Fibroblast of gingiva (primary cell): ENCODE data around the gene PAX7.
"Not testable (repeated sequence)": the region's sequence is repeated elsewhere in the genome, so short reads cannot be mapped to it uniquely, and the experiment has no call there.

Experiments used
- DNase-seq: peaks from one replicate; pipeline ENCODE4 v3.0.0-alpha.2; 2011; ENCODE audit warnings: low read depth

Gene PAX7

DNA sequence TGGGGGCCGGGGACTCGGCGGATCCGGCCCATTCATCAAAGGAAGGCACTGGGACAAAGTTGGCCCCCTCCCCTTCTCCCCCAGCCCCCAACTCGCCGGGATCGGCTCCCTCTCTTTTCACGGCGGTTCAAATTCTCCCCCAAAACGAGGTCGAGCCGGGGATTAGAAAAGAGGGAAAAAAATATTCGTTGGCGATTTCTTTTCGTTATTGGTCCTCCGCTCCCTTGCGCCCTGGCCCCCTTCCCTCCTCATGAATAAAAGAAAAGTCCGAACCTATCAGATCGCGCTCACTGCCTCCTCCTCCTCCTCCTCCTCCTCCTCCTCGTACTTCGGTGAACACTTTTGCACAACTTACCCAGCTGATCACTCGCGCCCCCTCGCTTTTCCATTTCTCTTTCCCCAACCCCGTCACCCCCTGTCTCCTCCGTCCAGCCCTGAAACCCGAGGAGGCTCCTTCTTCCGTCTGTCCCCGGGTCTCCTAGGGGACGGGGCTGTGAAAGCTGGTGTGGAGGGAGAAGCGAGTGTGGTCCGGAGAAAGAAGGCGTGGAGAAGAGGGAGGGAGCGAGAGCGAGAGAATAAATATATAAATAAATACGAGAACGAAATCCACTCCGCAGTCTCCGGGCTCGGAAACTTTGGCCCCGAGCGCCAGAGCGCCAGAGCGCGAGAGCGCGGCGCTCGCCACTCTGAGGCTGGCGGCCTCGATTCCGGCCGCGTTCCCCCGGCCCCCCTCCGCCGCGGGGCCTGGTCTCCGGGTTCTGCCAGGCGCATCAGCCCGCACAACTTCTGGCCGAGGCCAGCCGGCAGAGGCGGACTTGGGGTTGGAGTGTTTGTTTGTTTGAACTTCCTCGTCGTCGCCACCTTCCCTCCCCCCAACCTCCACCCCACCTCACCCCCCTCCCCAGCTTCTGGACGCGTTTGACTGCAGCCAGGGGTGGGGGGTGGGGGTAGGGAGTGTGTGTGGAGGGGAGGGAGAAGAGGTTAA lies at the start of gene PAX7:
PAX7 (plus strand) TSS at position 336 of the 985 bp plus-strand sequence. CDS start 758 bp downstream, outside the sequence.
- no peak for DNase-seq

GRCh38 chr1:18581420-18581880 lies 49.2 kb upstream of the PAX7 start:
- no peak for DNase-seq

- no peak for DNase-seq
These were observed 47.8 kb upstream of the PAX7 start for GRCh38 chr1:18582890-18583289.

DNA sequence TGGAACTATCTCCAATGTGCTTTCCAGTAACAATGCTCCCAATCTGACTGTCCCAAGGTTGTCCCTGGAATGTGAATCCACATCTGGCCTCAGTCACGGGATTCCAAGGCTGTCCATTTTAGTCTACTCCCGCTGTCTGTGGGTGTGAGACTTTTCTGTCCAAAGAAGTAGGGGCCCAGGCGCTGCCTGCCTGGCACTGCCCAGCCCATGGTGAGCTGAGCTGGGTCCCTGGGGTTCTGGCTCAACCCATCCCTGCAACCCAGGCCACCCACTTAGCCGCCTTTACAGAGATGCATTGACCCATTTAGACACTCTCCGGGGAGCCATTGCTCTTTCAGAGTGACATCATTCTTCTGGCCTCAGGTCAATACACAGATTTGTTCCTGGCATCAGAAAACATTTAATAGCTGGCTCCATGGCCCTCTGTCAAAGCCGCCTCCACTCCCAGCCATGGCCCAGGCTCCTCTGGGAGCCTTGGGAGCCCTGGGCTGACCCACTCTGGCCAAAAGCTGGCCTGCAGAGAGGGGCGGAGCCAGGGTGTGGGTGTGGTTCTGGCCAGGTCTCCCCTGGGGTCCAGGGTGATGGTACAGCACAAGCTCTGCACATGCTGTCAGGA lies 47.2 kb upstream of the PAX7 start:
- DNase-seq, result no peak

DNA sequence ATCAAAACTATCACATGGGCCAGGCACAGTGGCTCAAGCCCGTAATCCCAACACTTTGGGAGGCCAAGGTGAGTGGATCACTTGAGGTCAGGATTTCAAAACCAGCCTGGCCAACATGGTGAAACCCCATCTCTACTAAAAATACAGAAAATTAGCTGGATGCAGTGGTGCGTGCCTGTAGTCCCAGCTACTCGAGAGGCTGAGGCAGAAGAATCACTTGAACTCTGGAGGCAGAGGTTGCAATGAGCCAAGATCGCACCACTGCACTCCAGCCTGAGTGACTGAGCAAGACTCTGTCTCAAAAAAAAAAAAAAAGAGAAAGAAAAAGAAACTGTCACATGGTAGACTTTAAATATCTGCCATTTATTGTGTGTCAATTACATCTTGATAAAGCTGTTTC lies 44.6 kb upstream of the PAX7 start:
- not testable (repeated sequence) for DNase-seq

GRCh38 chr1:18588093-18588492 lies 42.6 kb upstream of the PAX7 start:
- no peak for DNase-seq

- no peak for DNase-seq
These were observed 38.3 kb upstream of the PAX7 start for GRCh38 chr1:18592368-18592767.

GRCh38 chr1:18597160-18598042 lies 33.2 kb upstream of the PAX7 start:
- no peak for DNase-seq

DNA sequence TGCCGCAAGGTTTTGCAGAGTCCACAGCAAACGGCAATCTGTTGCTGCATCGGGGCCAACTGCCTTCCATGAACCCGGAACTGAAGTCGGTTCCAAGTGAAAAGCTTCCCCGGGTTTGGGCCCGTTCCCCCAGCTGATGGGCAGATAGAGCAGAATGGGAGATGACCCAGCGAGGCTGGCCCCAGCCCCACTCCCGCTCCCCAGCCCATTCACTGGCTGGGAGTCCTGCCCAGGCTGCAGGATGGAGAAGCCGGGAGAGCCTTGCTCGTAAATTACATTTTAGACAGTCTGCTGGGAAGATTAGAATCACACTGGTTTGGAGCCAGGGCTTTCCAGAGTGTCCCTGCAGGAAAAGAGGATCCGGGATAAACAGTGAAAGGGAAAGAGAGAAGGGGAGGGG lies 31.6 kb upstream of the PAX7 start:
- DNase-seq, result no peak

DNA sequence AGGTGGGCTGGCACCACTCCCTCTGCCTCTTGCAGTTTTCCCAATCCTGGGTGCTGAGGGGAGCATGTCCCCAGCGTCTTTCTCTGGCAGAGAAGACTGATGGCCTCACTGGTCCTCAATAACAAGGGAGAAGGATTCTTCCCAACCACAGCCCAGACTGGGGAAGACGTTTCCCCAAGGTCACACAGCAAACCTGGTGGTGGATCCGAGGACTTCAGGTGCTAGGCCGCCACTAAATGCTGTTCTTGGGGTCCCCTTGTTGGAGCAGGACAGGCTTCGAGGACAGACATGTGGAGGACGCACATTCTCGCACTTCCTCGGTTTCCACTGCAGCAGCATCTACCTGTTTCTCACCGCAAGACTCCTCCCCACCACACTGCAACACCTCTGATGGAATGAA lies 30.9 kb upstream of the PAX7 start:
- no peak for DNase-seq

DNA sequence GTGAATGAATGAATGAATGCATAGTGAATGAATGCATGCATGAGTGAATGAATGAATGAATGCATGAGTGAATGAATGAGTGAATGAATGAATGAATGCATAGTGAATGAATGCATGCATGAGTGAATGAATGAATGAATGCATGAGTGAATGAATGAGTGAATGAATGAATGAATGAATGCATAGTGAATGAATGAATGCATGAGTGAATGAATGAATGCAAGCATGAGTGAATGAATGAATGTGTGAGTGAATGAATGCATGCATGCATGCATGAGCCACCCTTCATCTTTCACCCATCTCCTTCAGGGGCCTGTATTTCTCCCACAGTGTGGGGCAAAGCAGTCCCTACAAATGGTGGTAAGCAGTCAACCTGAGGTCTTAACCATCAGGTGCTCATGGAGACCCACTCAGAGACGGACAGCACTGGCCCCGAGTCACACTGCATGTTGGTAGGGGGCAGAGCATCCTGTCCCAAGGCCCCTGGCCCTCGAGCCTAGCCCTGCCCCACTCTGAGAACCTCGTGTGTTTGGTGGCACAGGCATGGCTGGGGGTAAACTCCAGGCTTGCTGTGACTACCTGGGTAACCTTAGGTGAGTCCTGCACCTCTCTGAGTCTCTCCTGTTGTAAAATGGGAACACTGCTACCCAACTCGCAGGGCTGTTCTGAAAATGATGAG lies 28.0 kb upstream of the PAX7 start:
- no peak for DNase-seq

DNA sequence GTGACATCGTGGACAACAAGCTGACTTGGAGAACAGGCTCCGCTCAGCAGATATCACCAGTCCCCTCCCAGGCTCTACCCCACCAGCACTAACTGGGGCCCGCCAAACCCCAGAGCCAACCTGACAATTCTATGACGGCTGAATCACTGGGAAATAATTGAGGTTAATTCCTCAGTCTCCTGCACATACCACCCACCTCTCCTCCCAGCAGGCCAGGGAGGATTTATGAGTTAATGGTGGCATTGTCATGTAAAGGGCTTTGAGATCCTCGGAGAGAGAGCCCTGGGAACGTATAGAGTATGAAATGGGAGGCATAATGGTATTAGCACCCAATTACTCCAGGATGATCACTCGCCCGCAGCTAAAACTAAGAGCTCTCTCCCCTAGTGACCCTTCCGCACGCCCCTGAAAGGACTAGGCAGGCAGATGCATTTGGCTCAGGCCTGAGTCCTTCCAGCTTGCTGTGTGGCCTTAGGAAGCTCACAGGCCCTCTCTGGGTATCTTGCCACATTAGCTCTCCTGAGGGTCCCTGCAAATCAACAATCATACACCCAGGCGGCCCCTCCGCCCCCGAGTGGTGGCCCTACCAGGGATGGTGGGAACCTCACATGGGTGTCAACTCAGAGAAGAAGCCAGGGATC lies 27.3 kb upstream of the PAX7 start:
- DNase-seq, result no peak

DNA sequence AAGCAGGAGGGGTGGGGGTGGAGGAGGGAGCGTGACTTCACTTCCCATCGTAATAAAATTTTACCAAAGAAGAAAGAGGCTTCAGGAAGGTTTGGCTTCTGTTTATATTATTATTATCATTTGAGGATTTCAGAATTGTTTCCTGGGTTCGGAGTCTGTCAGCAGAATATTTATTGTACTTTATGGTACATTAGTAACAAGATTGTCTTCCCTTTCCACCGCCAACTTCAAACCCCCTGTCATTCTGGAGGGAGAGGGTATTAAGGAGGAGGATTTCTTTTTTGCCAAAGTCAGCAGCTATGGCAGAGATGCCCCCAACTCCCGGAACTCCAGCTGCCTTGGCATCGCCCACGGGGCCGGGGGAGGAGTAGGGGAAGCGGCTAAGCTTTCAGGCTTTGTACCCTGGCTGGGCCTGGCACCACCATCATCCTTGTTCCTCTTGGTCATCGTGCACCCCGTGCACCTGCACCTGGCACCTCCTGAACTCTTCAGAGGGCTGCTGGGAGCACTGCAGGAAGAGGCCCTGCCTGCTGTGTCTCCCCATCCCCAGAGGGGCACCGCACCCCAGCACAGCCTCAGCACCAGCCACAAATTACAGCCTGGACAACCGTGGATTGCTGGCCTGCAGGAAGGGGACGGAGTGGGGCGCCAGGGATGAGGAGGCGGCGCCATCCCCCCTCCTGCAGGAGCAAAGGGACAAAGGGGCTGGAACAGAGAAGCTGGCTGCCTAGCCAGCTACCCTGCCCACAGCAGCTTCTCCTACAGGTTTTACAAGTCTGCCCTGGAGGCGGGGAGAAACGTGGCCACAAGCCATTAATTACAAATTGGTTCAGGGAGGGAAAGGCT lies 24.0 kb upstream of the PAX7 start:
- no peak for DNase-seq

DNA sequence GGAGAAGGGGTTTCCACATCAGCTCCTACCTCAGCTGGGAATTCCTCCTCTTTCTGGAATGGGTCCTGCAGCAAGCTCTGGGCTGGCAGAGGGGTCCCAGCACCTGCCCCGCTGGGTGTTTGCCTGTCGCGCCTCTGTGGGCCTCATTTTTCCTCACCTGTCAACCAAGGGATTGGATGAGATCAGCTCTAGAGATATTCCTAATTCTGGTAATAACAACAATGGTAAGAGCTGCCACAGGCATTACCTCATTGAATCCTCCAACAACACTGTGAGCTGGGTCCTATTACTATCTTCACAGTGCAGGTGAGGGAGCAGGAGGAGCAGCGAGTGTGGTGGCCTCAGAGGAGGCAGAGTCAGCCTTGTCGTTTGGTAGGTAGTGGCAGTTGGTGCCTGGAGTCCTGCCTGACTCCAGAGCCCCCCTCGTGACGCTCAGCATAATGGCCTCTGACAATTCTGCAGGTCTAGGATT lies 23.3 kb upstream of the PAX7 start:
- DNase-seq, result no peak

DNA sequence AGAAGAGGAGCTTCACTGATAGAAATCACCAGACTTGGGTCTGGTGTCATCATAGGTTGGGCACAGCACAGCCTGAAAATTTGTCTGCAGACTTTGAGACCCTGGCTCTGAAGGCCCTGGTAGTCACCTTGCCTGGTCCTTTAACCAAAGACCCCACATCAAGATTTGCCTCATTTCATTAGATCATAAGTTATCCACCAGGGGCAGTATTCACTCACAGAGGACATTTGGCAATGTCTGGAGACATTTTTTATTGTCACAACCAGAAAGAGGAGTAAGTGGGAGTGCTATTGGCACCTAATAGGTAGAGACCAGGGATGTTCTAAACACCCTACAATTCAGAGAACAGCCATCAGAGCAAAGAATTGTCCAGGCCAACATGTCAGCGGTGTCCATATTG lies 22.1 kb upstream of the PAX7 start:
- DNase-seq, result no peak

DNA sequence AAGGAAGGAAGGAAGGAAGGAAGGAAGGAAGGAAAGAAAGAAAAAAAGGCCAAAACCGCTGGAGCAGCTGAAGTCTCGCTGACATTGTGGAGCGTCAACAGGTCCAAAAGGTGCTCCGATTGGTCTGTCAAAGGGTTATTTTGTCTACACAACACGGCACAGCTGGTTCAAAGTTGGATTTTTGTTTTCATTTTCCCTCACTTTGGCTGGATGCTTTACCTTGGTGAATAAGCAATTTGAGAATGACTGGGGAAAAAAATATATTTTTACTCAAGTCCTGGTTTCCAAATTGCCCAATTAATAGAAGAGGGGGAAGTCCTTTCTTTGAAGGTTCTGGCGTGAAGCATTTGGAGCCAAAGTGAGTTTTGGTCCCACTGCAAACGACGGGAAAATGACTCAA lies 19.3 kb upstream of the PAX7 start:
- DNase-seq, result no peak

DNA sequence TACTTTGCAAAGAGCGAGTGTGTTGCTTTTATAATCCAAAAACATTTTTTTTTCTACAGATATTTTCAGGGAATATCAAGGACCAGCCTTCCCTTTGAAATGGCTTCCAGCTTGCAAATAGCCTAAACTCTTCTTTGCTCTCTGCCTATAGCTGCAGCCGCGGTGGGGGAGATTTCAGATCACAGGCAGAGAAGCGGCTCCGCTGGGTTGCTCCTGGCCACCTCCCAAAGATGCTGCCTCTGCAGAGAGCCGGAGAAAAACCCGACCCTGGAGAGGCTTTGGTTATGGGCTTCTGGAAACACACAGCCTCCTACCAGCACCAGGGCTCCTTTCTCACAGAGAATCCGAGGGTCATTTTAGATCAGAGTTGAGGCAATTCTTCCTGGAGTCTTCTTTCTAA lies 18.6 kb upstream of the PAX7 start:
- no peak for DNase-seq

DNA sequence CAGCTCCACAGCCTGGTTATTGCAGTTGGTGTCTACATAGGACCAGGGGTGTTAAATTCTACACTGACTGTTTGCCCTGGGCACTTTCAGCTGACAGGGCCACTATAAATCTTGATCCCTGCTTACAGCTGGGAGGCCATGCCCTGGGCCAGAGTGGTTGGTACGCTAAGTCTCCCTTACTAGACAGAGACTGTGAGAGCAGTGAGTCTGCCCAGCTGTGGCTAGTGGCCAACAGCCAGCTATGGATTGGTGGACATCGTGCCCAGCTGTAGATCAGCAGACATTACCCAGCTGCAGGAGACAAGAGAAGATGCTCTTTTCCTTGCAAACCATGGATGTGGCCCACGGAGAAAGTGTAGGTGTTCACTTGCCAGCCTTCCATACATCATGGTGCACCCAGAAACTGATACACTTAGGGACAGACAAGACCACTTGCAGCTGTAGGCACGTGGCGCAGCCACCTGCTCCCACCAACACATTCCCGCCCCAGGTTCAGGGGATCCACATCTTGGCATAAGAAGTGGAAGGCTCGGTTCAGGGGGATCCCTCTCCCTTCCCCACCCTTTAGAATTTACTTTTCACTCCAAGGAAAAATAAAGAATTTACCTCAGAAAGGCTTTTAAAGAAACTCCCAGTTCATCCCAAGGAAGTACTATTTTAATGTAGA lies 16.4 kb upstream of the PAX7 start:
- no peak for DNase-seq
